Measurements from ENCODE around the gene LYPD8. TPM values are rescaled to one million over a fixed set of nuclear protein-coding genes. Genes with fewer than 3 reads are reported as not detected.

The LYPD8 gene
- total and polyA plus RNA-seq, 8 donors: not detected

DNA sequence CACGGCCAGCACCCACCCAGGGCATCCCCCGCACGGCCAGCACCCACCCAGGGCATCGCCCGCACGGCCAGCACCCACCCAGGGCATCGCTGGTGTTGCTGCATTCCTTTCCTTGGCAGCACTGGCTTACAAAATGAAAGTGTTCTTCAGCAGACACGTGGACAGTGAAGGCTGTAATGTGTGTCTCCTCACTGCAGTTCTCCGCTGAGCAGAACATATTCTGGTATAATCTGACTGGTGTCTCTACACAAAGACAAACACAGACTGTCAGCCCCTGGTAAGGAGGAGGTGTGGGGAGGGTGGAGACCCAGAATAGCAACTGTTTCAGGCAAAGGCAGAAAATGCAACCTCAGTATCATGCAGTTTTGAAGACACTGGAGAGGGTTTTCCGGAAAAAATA lies 7.3 kb downstream of the LYPD8 start:
- Histone ChIP-seq H3K4me1 (no peaks in the 10 kb centered on the region), H3K4me3 (no peak overlapping the region), H3K27ac (no peak overlapping the region), H3K27me3 (no peaks in the 10 kb centered on the region), H3K9me3 (no peaks in the 10 kb centered on the region), H3K36me3 (no peaks in the 10 kb centered on the region)
- TF ChIP-seq, protein P1, sequence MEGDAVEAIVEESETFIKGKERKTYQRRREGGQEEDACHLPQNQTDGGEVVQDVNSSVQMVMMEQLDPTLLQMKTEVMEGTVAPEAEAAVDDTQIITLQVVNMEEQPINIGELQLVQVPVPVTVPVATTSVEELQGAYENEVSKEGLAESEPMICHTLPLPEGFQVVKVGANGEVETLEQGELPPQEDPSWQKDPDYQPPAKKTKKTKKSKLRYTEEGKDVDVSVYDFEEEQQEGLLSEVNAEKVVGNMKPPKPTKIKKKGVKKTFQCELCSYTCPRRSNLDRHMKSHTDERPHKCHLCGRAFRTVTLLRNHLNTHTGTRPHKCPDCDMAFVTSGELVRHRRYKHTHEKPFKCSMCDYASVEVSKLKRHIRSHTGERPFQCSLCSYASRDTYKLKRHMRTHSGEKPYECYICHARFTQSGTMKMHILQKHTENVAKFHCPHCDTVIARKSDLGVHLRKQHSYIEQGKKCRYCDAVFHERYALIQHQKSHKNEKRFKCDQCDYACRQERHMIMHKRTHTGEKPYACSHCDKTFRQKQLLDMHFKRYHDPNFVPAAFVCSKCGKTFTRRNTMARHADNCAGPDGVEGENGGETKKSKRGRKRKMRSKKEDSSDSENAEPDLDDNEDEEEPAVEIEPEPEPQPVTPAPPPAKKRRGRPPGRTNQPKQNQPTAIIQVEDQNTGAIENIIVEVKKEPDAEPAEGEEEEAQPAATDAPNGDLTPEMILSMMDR (IDR thresholded peaks at IDR 0.05): no peak
- intact Hi-C loops (cut with DNase I): no loop called here
- no peak for DNase-seq
- no peak for ATAC-seq

DNA sequence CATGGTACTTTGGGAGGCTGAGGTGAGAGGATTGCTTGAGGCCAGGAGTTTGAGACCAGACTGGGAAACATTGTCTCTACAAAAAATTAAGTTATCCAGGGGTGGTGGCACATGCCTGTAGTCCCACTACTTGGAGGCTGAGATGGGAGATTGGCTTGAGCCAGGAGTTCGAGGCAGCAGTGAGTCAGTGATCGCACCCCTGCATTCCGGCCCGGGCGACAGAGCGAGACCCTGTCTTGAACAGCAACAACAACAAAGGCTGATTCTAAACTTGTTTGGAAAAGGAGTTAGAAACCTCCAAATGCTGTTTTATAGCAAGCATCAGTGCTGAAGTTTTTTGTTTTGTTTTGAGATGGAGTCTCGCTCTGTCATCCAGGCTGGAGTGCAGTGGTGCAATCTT lies 14.7 kb downstream of the LYPD8 start:
- no peak for ATAC-seq
- peak overlapping the region in 1 of 2 donors; percentile 78 for H3K27ac ChIP-seq
- TF ChIP-seq, protein P1 (IDR thresholded peaks at IDR 0.05): no peak

DNA sequence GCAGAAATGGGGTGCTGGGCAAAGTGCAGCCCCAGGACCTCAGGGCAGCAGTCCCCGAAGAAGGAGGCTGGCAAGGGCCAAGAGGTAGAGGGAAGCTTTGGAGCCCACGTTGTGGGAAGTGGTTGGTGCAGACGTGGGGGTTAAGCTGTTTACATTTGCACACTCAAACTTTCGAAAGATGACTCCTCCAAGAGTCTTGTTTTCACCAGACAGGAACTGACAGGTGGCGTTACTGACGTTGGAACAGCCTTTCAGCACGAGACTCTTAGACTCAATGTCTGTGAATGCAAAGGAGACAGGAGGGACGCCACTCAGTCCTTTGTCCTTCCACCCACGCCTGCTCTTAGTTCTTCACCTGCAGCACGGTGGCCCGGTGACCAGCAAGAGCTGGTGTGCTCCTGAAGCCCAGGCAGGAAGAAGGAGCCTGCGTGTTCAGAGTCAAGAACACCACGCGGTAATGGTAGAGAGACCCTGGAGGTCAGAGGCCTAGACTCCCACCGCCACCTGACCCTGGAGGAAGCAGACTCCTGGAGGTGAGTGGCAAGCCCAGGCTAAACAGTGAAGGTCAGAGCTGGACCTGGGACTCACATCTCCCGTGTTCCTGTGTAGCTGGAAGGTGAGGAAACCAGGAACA lies 15.9 kb downstream of the LYPD8 start:
- Histone ChIP-seq H3K4me3 (peak overlapping the region in 1 of 2 donors; percentile 7), H3K27me3 (no peaks in the 10 kb centered on the region), H3K4me1 (peaks cover 0 to 4% of the 10 kb centered on the region in 2 donors), H3K27ac (peak overlapping the region in 1 of 2 donors; percentile 78), H3K36me3 (no peaks in the 10 kb centered on the region), H3K9me3 (peaks cover 0 to 8% of the 10 kb centered on the region in 2 donors)
- intact Hi-C loops (cut with DNase I): no loop called here
- TF ChIP-seq, protein P1 (IDR thresholded peaks at IDR 0.05): no peak
- no peak for ATAC-seq
- DNase-seq: peak in 1 of 4 donors; percentile 52

More for the DNA sequence above, 14.7 kb downstream of the LYPD8 start:
- Histone ChIP-seq H3K4me1 (peaks cover 0 to 4% of the 10 kb centered on the region in 2 donors), H3K9me3 (no peaks in the 10 kb centered on the region), H3K4me3 (no peak overlapping the region), H3K27me3 (no peaks in the 10 kb centered on the region), H3K36me3 (no peaks in the 10 kb centered on the region)
- intact Hi-C loops (cut with DNase I): no loop called here
- peak in 1 of 4 donors; percentile 63 for DNase-seq

DNA sequence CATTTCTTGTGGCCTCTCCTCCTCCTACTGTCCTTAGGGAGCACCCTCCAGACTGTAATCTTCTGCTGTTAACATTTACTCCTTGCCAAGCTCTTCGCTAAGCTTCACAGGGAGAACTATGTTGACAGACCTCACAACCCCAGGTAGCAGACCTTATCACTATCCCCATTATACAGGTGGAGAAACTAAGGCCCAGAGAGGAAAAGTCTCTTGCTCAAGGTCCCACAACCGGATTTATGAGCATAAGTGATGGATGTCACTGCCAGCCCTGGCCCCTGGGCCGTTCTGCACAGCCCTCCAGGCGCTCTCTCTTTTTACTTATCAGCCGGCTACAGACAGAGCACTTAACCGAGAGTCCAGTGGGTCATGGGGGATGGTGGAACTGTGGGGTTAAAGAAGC lies 18.1 kb downstream of the LYPD8 start:
- intact Hi-C loops (cut with DNase I): no loop called here
- TF ChIP-seq, protein P1 (IDR thresholded peaks at IDR 0.05): no peak

DNA sequence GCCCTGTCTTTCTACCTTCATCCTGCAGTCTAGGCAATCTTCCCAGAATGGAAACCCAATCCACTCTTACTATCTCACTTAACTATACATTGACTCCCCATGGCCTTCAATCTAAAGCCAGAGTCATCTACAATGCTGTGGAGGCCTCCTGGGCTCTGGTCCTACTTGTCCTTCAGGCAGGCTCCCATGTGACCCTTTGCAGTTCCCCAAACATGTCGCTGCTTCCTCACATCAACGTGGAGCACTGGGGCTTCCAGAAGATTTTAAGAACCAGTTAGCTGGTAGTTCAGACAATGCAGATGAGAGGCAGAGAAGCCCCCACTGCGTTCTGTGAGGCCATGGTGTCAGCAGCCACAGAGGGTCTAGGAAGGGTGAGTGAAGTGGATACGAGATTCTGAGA lies 18.6 kb downstream of the LYPD8 start:
- DNase-seq (peak in 1 of 4 donors; percentile 20), ATAC-seq (no peak)
- TF ChIP-seq, protein P1 (IDR thresholded peaks at IDR 0.05): no peak
- intact Hi-C loops (cut with DNase I): no loop called here
- Histone ChIP-seq H3K4me3 (no peak overlapping the region), H3K4me1 (peaks cover 0 to 4% of the 10 kb centered on the region in 2 donors), H3K27me3 (no peaks in the 10 kb centered on the region), H3K27ac (no peak overlapping the region), H3K36me3 (no peaks in the 10 kb centered on the region), H3K9me3 (peaks cover 0 to 8% of the 10 kb centered on the region in 2 donors)

More for the DNA sequence above, 18.1 kb downstream of the LYPD8 start:
- H3K4me3 ChIP-seq: no peak overlapping the region
- H3K36me3 ChIP-seq: no peaks in the 10 kb centered on the region
- ATAC-seq (no peak), DNase-seq (no peak)
- no peak overlapping the region for H3K27ac ChIP-seq
- peaks cover 0 to 8% of the 10 kb centered on the region in 2 donors for H3K9me3 ChIP-seq
- peaks cover 0 to 4% of the 10 kb centered on the region in 2 donors for H3K4me1 ChIP-seq
- H3K27me3 ChIP-seq: no peaks in the 10 kb centered on the region

Data from left lung (tissue), 10 donors.